ENCODE results near the gene HYAL3.

- TF ChIP-seq GATA2 (IDR thresholded peaks at IDR 0.05; ENCODE audit: low read depth, low read length), result no peak
- no peak for TF ChIP-seq GATA3 (IDR thresholded peaks at IDR 0.05; ENCODE audit: low read depth, low read length)
Measured at GRCh38 chr3:50325497-50326181, 26.4 kb upstream of the HYAL3 start.

All from SH-SY5Y (cell line).